B cell (primary cell): ENCODE measurements around the gene RAB3B.

ENCODE experiments used
- EZH2 ChIP-seq: IDR thresholded peaks from 2 replicates; pipeline ENCODE4 v1.6.1; 2012; ENCODE audit warnings: borderline replicate concordance, low read depth, mild to moderate bottlenecking, moderate library complexity, low read length; ENCODE audit not compliant: insufficient read depth, poor library complexity, severe bottlenecking
- TF ChIP-seq, protein P1 (sequence below): fragments of 200-600 bp; IDR thresholded peaks from one replicate; pipeline ENCODE4 v1.8.0; 2022; ENCODE audit warnings: antibody characterized with exemption, mild to moderate bottlenecking

GRCh38 chr1:51955797-51956527, 34.5 kb downstream of the RAB3B start:
- TF ChIP-seq, protein P1, sequence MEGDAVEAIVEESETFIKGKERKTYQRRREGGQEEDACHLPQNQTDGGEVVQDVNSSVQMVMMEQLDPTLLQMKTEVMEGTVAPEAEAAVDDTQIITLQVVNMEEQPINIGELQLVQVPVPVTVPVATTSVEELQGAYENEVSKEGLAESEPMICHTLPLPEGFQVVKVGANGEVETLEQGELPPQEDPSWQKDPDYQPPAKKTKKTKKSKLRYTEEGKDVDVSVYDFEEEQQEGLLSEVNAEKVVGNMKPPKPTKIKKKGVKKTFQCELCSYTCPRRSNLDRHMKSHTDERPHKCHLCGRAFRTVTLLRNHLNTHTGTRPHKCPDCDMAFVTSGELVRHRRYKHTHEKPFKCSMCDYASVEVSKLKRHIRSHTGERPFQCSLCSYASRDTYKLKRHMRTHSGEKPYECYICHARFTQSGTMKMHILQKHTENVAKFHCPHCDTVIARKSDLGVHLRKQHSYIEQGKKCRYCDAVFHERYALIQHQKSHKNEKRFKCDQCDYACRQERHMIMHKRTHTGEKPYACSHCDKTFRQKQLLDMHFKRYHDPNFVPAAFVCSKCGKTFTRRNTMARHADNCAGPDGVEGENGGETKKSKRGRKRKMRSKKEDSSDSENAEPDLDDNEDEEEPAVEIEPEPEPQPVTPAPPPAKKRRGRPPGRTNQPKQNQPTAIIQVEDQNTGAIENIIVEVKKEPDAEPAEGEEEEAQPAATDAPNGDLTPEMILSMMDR = no peak
- no peak for TF ChIP-seq EZH2
